GM18499 (cell line): ENCODE measurements around the gene ECSCR.
A peak's percentile ranks its signal among the peaks of the same experiment; 100 is the strongest.
"Not testable (repeated sequence)": the region's sequence is repeated elsewhere in the genome, so short reads cannot be mapped to it uniquely, and the experiment has no call there.

Experiments
- ATAC-seq: cut with Tn5 transposase; IDR thresholded peaks from one replicate; pipeline ENCODE4 v1.9.1; 2021; ENCODE audit warnings: moderate number of reproducible peaks; ENCODE audit not compliant: insufficient read depth, unreplicated experiment

Gene ECSCR

GRCh38 chr5:139415221-139415861 lies 47.2 kb downstream of the ECSCR start:
- ATAC-seq = no peak

GRCh38 chr5:139414581-139415130 lies 47.9 kb downstream of the ECSCR start:
- no peak for ATAC-seq

GRCh38 chr5:139413963-139414362 lies 48.6 kb downstream of the ECSCR start:
- no peak for ATAC-seq

- no peak for ATAC-seq
Measured at GRCh38 chr5:139413153-139413552, 49.4 kb downstream of the ECSCR start.

GRCh38 chr5:139410993-139411828 lies 51.3 kb downstream of the ECSCR start:
- no peak for ATAC-seq

GRCh38 chr5:139410121-139410992 lies 52.2 kb downstream of the ECSCR start:
- ATAC-seq = no peak

- ATAC-seq = not testable (repeated sequence)
Measured at GRCh38 chr5:139409116-139409515, 53.4 kb downstream of the ECSCR start.

GRCh38 chr5:139408191-139408590 lies 54.4 kb downstream of the ECSCR start:
- ATAC-seq = no peak

GRCh38 chr5:139407517-139407916 lies 55.0 kb downstream of the ECSCR start:
- ATAC-seq = no peak

GRCh38 chr5:139406963-139407362 lies 55.6 kb downstream of the ECSCR start:
- ATAC-seq = no peak

- ATAC-seq = no peak
Measured at GRCh38 chr5:139404484-139404840, 58.1 kb downstream of the ECSCR start.

GRCh38 chr5:139403787-139404483 lies 58.6 kb downstream of the ECSCR start, which contains the start of gene SPATA24:
SPATA24 (minus strand) TSS chr5:139404089; CDS start chr5:139404060, 29 bp downstream.
- peak; percentile 59 for ATAC-seq

GRCh38 chr5:139403418-139403786 lies 59.1 kb downstream of the ECSCR start:
- ATAC-seq = no peak

- no peak for ATAC-seq
Measured at GRCh38 chr5:139402561-139403158, 59.9 kb downstream of the ECSCR start.

GRCh38 chr5:139401546-139401945 lies 61.0 kb downstream of the ECSCR start:
- ATAC-seq = no peak

- ATAC-seq = no peak
Measured at GRCh38 chr5:139399501-139400121, 62.9 kb downstream of the ECSCR start.
